ENCODE measurements around the gene WWC2.
A peak's percentile ranks its signal among the peaks of the same experiment; 100 is the strongest.

Gene WWC2

GRCh38 chr4:183256756-183257385 lies 157.8 kb downstream of the WWC2 start:
- H3K4me1 ChIP-seq (ENCODE audit: control insufficient read depth in 5 of 5, insufficient read depth in 5 of 5, low read length in 5 of 5), result peaks cover 0 to 6% (median 2%) of the 10 kb centered on the region in 5 donors
- peaks cover 29 to 58% (median 49%) of the 10 kb centered on the region in 5 donors for H3K36me3 ChIP-seq (ENCODE audit: control insufficient read depth in 5 of 5, insufficient read depth in 5 of 5, low read length in 5 of 5)
- no peaks in the 10 kb centered on the region for H3K9me3 ChIP-seq (ENCODE audit: control insufficient read depth in 5 of 5, low read length in 5 of 5)
- H3K27ac ChIP-seq (ENCODE audit: low read depth, low read length), result no peak overlapping the region
- no peak overlapping the region for H3K9ac ChIP-seq (ENCODE audit: low read length in 5 of 5)
- no peaks in the 10 kb centered on the region for H3K27me3 ChIP-seq (ENCODE audit: control insufficient read depth in 5 of 5, insufficient read depth in 4 of 5, low read length in 5 of 5)
- no peak overlapping the region for H3K4me3 ChIP-seq (ENCODE audit: low read depth in 1 of 5, low read length in 5 of 5)

GRCh38 chr4:183257808-183258207 lies 158.8 kb downstream of the WWC2 start:
- Histone ChIP-seq H3K9me3 (ENCODE audit: control insufficient read depth in 5 of 5, low read length in 5 of 5) (no peaks in the 10 kb centered on the region), H3K36me3 (ENCODE audit: control insufficient read depth in 5 of 5, insufficient read depth in 5 of 5, low read length in 5 of 5) (peaks cover 25 to 49% (median 43%) of the 10 kb centered on the region in 5 donors), H3K27me3 (ENCODE audit: control insufficient read depth in 5 of 5, insufficient read depth in 4 of 5, low read length in 5 of 5) (no peaks in the 10 kb centered on the region), H3K27ac (ENCODE audit: low read depth, low read length) (no peak overlapping the region), H3K4me1 (ENCODE audit: control insufficient read depth in 5 of 5, insufficient read depth in 5 of 5, low read length in 5 of 5) (peaks cover 0 to 9% (median 6%) of the 10 kb centered on the region in 5 donors), H3K9ac (ENCODE audit: low read length in 5 of 5) (no peak overlapping the region), H3K4me3 (ENCODE audit: low read depth in 1 of 5, low read length in 5 of 5) (no peak overlapping the region)

- peaks cover 23 to 40% (median 32%) of the 10 kb centered on the region in 5 donors for H3K36me3 ChIP-seq (ENCODE audit: control insufficient read depth in 5 of 5, insufficient read depth in 5 of 5, low read length in 5 of 5)
- H3K27ac ChIP-seq (ENCODE audit: low read depth, low read length), result no peak overlapping the region
- H3K9ac ChIP-seq (ENCODE audit: low read length in 5 of 5), result no peak overlapping the region
Measured at GRCh38 chr4:183260491-183261151, 161.6 kb downstream of the WWC2 start.

DNA sequence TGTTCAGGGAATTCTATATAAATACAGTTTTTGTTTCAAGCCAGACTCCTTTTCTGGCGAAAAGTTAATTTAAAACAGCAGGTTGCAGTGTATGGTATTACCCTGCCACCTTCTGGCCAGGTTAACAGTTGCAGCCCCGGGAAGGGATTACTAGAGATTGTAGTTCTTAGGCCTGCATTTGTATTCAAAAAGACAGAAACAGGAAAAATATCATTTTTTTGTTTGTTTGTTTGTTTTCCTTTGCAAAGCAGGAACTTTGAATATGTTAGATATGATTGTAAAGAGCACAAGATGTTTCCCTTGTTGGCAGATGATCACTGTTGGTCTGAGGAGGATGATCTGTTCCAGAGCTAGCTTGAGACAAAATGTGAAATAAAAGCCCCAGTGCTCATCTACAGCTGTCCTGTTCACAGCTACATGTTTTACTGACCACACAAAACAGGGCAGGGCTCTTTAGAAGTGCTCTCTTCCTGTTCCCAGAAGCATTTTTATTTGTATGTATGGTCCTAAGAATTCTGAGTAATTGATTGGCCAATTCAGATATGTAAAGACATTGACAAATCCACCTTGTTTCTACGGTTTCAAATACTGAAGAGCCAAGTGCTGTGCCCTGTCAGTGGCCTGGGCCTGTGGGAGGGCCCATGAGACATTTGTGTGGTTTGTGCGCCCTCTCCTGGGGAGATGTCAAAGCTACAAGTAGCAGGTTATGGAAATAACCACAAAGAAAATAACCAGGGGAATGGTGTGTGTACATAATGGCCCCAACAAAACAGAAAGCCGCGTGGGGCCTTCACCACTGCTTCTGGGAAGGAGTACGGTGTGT lies 163.1 kb downstream of the WWC2 start:
- Histone ChIP-seq H3K9ac (ENCODE audit: low read length in 5 of 5) (peak overlapping the region in 2 of 5 donors; percentile 35 to 36), H3K27ac (ENCODE audit: low read depth, low read length) (no peak overlapping the region), H3K9me3 (ENCODE audit: control insufficient read depth in 5 of 5, low read length in 5 of 5) (no peaks in the 10 kb centered on the region), H3K36me3 (ENCODE audit: control insufficient read depth in 5 of 5, insufficient read depth in 5 of 5, low read length in 5 of 5) (peaks cover 32 to 53% (median 45%) of the 10 kb centered on the region in 5 donors), H3K4me1 (ENCODE audit: control insufficient read depth in 5 of 5, insufficient read depth in 5 of 5, low read length in 5 of 5) (peaks cover 0 to 7% (median 0%) of the 10 kb centered on the region in 5 donors), H3K27me3 (ENCODE audit: control insufficient read depth in 5 of 5, insufficient read depth in 4 of 5, low read length in 5 of 5) (no peaks in the 10 kb centered on the region), H3K4me3 (ENCODE audit: low read depth in 1 of 5, low read length in 5 of 5) (no peak overlapping the region)

More at GRCh38 chr4:183260491-183261151, 161.6 kb downstream of the WWC2 start:
- H3K9me3 ChIP-seq (ENCODE audit: control insufficient read depth in 5 of 5, low read length in 5 of 5), result no peaks in the 10 kb centered on the region
- peaks cover 0 to 9% (median 6%) of the 10 kb centered on the region in 5 donors for H3K4me1 ChIP-seq (ENCODE audit: control insufficient read depth in 5 of 5, insufficient read depth in 5 of 5, low read length in 5 of 5)
- no peaks in the 10 kb centered on the region for H3K27me3 ChIP-seq (ENCODE audit: control insufficient read depth in 5 of 5, insufficient read depth in 4 of 5, low read length in 5 of 5)
- no peak overlapping the region for H3K4me3 ChIP-seq (ENCODE audit: low read depth in 1 of 5, low read length in 5 of 5)

DNA sequence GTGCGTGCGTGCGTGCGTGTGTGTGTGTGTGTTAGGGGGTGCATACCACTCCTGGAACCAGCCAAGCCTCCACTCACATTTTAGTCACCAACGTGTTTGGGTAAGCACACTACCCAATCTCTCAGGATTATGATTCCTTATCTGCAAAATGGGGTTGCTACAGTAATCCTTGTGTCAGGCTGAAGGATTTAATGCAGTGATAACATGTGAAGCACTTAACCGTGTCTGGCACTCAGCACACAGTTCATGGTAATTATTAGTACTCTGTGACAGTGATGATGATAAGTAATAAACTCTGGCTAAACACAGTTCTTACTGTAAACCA lies 163.7 kb downstream of the WWC2 start:
- peaks cover 0 to 7% (median 0%) of the 10 kb centered on the region in 5 donors for H3K4me1 ChIP-seq (ENCODE audit: control insufficient read depth in 5 of 5, insufficient read depth in 5 of 5, low read length in 5 of 5)
- H3K4me3 ChIP-seq (ENCODE audit: low read depth in 1 of 5, low read length in 5 of 5), result no peak overlapping the region
- peaks cover 35 to 57% (median 48%) of the 10 kb centered on the region in 5 donors for H3K36me3 ChIP-seq (ENCODE audit: control insufficient read depth in 5 of 5, insufficient read depth in 5 of 5, low read length in 5 of 5)
- H3K27ac ChIP-seq (ENCODE audit: low read depth, low read length), result no peak overlapping the region
- H3K27me3 ChIP-seq (ENCODE audit: control insufficient read depth in 5 of 5, insufficient read depth in 4 of 5, low read length in 5 of 5), result no peaks in the 10 kb centered on the region
- H3K9ac ChIP-seq (ENCODE audit: low read length in 5 of 5), result no peak overlapping the region
- no peaks in the 10 kb centered on the region for H3K9me3 ChIP-seq (ENCODE audit: control insufficient read depth in 5 of 5, low read length in 5 of 5)

GRCh38 chr4:183263787-183264386 lies 164.8 kb downstream of the WWC2 start:
- H3K36me3 ChIP-seq (ENCODE audit: control insufficient read depth in 5 of 5, insufficient read depth in 5 of 5, low read length in 5 of 5), result peaks cover 34 to 66% (median 53%) of the 10 kb centered on the region in 5 donors
- H3K4me3 ChIP-seq (ENCODE audit: low read depth in 1 of 5, low read length in 5 of 5), result no peak overlapping the region
- H3K9me3 ChIP-seq (ENCODE audit: control insufficient read depth in 5 of 5, low read length in 5 of 5), result no peaks in the 10 kb centered on the region
- H3K9ac ChIP-seq (ENCODE audit: low read length in 5 of 5), result no peak overlapping the region
- no peak overlapping the region for H3K27ac ChIP-seq (ENCODE audit: low read depth, low read length)
- peaks cover 0 to 7% (median 0%) of the 10 kb centered on the region in 5 donors for H3K4me1 ChIP-seq (ENCODE audit: control insufficient read depth in 5 of 5, insufficient read depth in 5 of 5, low read length in 5 of 5)
- H3K27me3 ChIP-seq (ENCODE audit: control insufficient read depth in 5 of 5, insufficient read depth in 4 of 5, low read length in 5 of 5), result no peaks in the 10 kb centered on the region

DNA sequence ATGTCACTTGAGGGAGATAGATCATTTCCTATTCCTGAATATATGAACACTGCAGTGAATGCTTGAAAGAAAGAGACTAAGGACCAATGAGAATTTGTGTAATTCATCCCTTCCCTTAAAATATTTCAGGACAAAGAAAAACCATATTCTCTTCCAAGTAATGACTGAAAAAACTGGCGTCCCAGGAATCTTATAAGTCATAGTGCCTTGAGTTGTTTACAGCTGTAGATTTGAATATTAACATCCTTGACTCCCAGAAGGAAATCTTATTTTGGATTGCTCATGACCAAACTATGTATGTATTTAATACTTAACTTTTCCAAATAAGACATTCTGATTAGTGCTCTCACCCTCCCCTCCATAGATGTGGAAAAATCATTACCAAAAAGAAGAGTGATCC lies 165.6 kb downstream of the WWC2 start:
- Histone ChIP-seq H3K9me3 (ENCODE audit: control insufficient read depth in 5 of 5, low read length in 5 of 5) (no peaks in the 10 kb centered on the region), H3K4me1 (ENCODE audit: control insufficient read depth in 5 of 5, insufficient read depth in 5 of 5, low read length in 5 of 5) (peaks cover 0 to 7% (median 0%) of the 10 kb centered on the region in 5 donors), H3K36me3 (ENCODE audit: control insufficient read depth in 5 of 5, insufficient read depth in 5 of 5, low read length in 5 of 5) (peaks cover 40 to 73% (median 59%) of the 10 kb centered on the region in 5 donors), H3K9ac (ENCODE audit: low read length in 5 of 5) (no peak overlapping the region), H3K4me3 (ENCODE audit: low read depth in 1 of 5, low read length in 5 of 5) (no peak overlapping the region), H3K27me3 (ENCODE audit: control insufficient read depth in 5 of 5, insufficient read depth in 4 of 5, low read length in 5 of 5) (no peaks in the 10 kb centered on the region), H3K27ac (ENCODE audit: low read depth, low read length) (no peak overlapping the region)

- no peak overlapping the region for H3K4me3 ChIP-seq (ENCODE audit: low read depth in 1 of 5, low read length in 5 of 5)
- no peaks in the 10 kb centered on the region for H3K9me3 ChIP-seq (ENCODE audit: control insufficient read depth in 5 of 5, low read length in 5 of 5)
- no peak overlapping the region for H3K27ac ChIP-seq (ENCODE audit: low read depth, low read length)
- H3K9ac ChIP-seq (ENCODE audit: low read length in 5 of 5), result no peak overlapping the region
- no peaks in the 10 kb centered on the region for H3K27me3 ChIP-seq (ENCODE audit: control insufficient read depth in 5 of 5, insufficient read depth in 4 of 5, low read length in 5 of 5)
- H3K4me1 ChIP-seq (ENCODE audit: control insufficient read depth in 5 of 5, insufficient read depth in 5 of 5, low read length in 5 of 5), result peaks cover 0 to 7% (median 0%) of the 10 kb centered on the region in 5 donors
- H3K36me3 ChIP-seq (ENCODE audit: control insufficient read depth in 5 of 5, insufficient read depth in 5 of 5, low read length in 5 of 5), result peaks cover 37 to 66% (median 47%) of the 10 kb centered on the region in 5 donors
Measured at GRCh38 chr4:183266371-183266770, 167.3 kb downstream of the WWC2 start.

GRCh38 chr4:183268556-183268955 lies 169.5 kb downstream of the WWC2 start:
- Histone ChIP-seq H3K27ac (ENCODE audit: low read depth, low read length) (no peak overlapping the region), H3K9me3 (ENCODE audit: control insufficient read depth in 5 of 5, low read length in 5 of 5) (no peaks in the 10 kb centered on the region), H3K4me3 (ENCODE audit: low read depth in 1 of 5, low read length in 5 of 5) (no peak overlapping the region), H3K36me3 (ENCODE audit: control insufficient read depth in 5 of 5, insufficient read depth in 5 of 5, low read length in 5 of 5) (peaks cover 45 to 74% (median 51%) of the 10 kb centered on the region in 5 donors), H3K9ac (ENCODE audit: low read length in 5 of 5) (no peak overlapping the region), H3K4me1 (ENCODE audit: control insufficient read depth in 5 of 5, insufficient read depth in 5 of 5, low read length in 5 of 5) (no peaks in the 10 kb centered on the region), H3K27me3 (ENCODE audit: control insufficient read depth in 5 of 5, insufficient read depth in 4 of 5, low read length in 5 of 5) (no peaks in the 10 kb centered on the region)

Measured in subcutaneous abdominal adipose tissue (tissue), 5 donors.